Measurements from ENCODE around the gene ME2. TPM values are rescaled to one million over a fixed set of nuclear protein-coding genes. Genes with fewer than 3 reads are reported as not detected.
A peak's percentile ranks its signal among the peaks of the same experiment; 100 is the strongest.

The ME2 gene
- total RNA-seq, 6 experiments from 2014 or later: 12.3 to 32.4 (median 19.5) TPM

DNA sequence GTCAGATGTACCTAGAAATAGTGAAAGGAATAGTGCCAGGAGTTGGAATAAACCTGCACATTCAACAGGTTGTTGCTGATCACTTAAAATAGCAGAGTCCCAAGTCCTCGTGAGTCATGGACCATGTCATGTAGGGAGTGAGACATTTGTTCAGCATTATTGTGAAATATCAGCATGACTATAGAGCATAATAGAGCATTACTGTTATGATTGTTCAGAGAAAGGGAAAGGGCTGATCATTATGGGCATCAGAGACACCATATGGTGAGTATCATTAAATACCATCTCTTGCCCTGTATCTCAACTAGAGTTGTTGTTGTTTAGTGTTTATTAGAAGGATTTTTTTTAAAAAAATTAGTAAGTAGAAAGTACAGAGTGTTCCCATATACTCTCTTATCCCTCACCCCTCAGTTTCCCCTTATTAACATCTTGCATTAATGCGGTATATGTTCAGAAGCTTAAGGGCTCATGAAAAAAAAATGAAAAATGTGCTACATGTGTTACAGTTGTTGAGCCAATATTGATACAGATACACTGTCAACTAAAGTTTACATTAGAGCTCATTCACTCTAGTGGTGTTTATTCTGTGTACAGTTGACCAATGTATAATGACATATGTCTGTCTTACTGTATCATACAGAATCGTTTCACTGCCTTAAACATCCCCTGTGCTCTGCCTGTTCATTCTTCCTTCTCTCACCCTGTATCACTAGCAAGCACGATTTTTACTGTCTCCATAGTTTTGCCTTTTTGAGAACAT is 94.6 kb downstream of the ME2 start:
- WGBS (ENCODE audit: insufficient coverage, low coverage, low lambda C conversion rate, missing lambda C conversion rate): 74% methylated on average over 4 of the region's 4 CpGs
- H3K27me3 ChIP-seq: no peaks in the 10 kb centered on the region
- DNase-seq: peak in 1 of 3 donors; percentile 54
- TF ChIP-seq, protein P1, sequence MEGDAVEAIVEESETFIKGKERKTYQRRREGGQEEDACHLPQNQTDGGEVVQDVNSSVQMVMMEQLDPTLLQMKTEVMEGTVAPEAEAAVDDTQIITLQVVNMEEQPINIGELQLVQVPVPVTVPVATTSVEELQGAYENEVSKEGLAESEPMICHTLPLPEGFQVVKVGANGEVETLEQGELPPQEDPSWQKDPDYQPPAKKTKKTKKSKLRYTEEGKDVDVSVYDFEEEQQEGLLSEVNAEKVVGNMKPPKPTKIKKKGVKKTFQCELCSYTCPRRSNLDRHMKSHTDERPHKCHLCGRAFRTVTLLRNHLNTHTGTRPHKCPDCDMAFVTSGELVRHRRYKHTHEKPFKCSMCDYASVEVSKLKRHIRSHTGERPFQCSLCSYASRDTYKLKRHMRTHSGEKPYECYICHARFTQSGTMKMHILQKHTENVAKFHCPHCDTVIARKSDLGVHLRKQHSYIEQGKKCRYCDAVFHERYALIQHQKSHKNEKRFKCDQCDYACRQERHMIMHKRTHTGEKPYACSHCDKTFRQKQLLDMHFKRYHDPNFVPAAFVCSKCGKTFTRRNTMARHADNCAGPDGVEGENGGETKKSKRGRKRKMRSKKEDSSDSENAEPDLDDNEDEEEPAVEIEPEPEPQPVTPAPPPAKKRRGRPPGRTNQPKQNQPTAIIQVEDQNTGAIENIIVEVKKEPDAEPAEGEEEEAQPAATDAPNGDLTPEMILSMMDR (IDR thresholded peaks at IDR 0.05): no peak
- TF ChIP-seq POLR2A (IDR thresholded peaks at IDR 0.05): no peak
- intact Hi-C loops (cut with DNase I): loop anchor here (10.0 kb wide), 1 partner anchor 51 kb away; no protein-coding TSS in a partner anchor
- no peaks in the 10 kb centered on the region for H3K9me3 ChIP-seq
- ATAC-seq: peak; percentile 78 to 93 (median 91)
- no peak overlapping the region for H3K4me3 ChIP-seq
- H3K27ac ChIP-seq: peak overlapping the region in 1 of 3 donors; percentile 47
- H3K36me3 ChIP-seq: peaks cover 0 to 17% (median 6%) of the 10 kb centered on the region in 4 donors
- H3K4me1 ChIP-seq: peaks cover 0 to 34% (median 15%) of the 10 kb centered on the region in 4 donors

DNA sequence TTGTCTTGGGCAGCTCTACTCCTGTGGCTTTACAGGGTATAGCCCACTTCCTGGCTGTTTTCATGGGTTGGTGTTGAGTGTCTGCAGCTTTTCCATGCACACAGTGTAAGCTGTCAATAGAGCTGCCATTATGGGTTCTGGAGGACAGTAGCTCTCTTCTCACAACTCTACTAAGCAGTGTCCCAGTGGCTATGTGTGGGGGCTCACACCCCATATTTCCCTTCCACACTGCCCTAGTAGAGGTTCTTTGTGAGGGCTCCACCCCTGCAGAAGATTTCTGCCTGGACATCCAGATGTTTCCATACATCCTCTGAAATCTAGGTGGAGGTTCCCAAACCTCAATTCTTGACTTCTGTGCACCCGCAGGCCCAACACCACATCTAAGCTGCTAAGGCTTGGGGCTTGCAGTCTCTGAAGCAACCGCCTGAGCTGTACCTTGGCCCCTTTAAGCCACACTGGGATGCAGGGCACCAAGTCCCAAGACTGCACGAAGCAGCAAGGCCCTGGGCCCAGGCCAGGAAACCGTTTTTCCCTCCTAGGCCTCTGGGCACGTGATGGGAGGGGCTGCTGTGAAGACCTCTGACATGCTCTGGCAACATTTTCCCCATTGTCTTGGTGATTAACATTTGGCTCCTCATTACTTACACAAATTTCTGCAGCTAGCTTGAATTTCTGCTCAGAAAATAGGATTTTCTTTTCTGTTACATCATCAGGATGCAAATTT is 98.3 kb downstream of the ME2 start:
- no peaks in the 10 kb centered on the region for H3K9me3 ChIP-seq
- no peak for DNase-seq
- no peak for ATAC-seq
- peaks cover 0 to 29% (median 6%) of the 10 kb centered on the region in 4 donors for H3K36me3 ChIP-seq
- peaks cover 0 to 11% (median 4%) of the 10 kb centered on the region in 4 donors for H3K4me1 ChIP-seq
- no peak overlapping the region for H3K27ac ChIP-seq
- no peaks in the 10 kb centered on the region for H3K27me3 ChIP-seq
- intact Hi-C loops (cut with DNase I): loop anchor here (10.0 kb wide), 1 partner anchor 48 kb away; no protein-coding TSS in a partner anchor
- TF ChIP-seq POLR2A (IDR thresholded peaks at IDR 0.05): no peak
- TF ChIP-seq, protein P1 (IDR thresholded peaks at IDR 0.05): no peak
- WGBS (ENCODE audit: insufficient coverage, low coverage, low lambda C conversion rate, missing lambda C conversion rate): no CpG with 5 or more reads among the region's 5 CpGs
- no peak overlapping the region for H3K4me3 ChIP-seq

DNA sequence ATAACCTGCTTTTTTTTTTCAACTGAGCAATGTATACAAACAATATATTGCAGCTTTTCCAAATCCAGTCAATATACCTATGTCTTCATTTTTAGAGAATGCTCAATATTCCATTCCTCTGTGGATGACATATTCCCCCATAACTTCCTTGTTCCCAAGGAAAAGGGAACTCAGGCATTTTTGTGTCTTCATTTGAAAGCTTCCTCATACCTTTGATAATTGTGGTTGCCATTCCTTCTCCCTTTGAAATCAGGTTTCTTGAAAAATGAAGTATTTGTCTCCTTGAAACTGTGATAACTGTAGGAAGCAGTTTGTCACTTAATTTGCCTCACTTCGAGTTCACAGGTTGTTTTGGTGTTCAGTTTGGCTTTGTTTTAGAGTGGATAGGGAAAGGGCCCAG is 102.5 kb downstream of the ME2 start:
- Histone ChIP-seq H3K4me3 (no peak overlapping the region), H3K4me1 (no peaks in the 10 kb centered on the region), H3K27me3 (no peaks in the 10 kb centered on the region), H3K27ac (no peak overlapping the region), H3K36me3 (peaks cover 0 to 25% (median 2%) of the 10 kb centered on the region in 4 donors), H3K9me3 (no peaks in the 10 kb centered on the region)
- intact Hi-C loops (cut with DNase I): no loop called here
- WGBS (ENCODE audit: insufficient coverage, low coverage, low lambda C conversion rate, missing lambda C conversion rate): 69% methylated on average over 1 of the region's 1 CpG
- ATAC-seq (no peak), DNase-seq (no peak)
- TF ChIP-seq, protein P1 (IDR thresholded peaks at IDR 0.05): no peak
- TF ChIP-seq POLR2A (IDR thresholded peaks at IDR 0.05): no peak

DNA sequence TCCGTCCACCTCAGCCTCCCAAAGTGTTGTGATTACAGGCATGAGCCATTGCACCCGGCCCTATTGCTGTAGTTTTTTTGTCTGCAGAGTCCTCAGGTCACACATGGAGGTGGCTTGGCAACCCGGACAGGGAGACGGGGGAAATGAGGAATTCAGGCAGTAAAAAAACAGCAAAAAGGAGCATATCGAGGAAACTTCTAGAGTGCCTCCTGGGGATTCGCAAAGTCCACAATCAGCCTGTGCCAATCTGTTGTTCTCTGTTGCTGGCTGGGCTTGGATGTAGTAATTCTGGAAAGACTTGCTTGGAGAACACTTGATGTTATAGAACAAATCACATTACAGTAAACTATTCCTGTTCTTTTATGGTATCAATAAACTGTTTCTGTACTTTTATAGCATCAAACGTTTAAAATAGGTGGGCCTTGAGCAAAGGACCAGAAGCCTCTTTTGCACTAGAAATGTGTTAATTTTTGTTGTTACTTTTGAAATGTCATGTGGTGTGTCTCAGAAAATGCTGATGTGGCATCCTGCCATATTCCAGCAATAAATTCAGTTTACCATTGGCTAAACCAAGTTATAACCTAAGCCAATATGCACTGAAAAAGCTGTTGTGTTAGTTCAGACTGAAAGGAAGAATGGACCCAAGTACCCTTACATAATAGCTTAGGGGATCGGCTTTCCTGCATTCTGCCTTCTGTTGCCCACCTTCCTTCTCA is 103.3 kb downstream of the ME2 start:
- DNase-seq: no peak
- H3K27me3 ChIP-seq: no peaks in the 10 kb centered on the region
- ATAC-seq: no peak
- no peak overlapping the region for H3K4me3 ChIP-seq
- H3K27ac ChIP-seq: no peak overlapping the region
- TF ChIP-seq, protein P1 (IDR thresholded peaks at IDR 0.05): no peak
- TF ChIP-seq POLR2A (IDR thresholded peaks at IDR 0.05): no peak
- H3K4me1 ChIP-seq: no peaks in the 10 kb centered on the region
- intact Hi-C loops (cut with DNase I): no loop called here
- no peaks in the 10 kb centered on the region for H3K9me3 ChIP-seq
- 85% methylated on average over 5 of the region's 8 CpGs for WGBS (ENCODE audit: insufficient coverage, low coverage, low lambda C conversion rate, missing lambda C conversion rate)
- peaks cover 0 to 26% (median 1%) of the 10 kb centered on the region in 4 donors for H3K36me3 ChIP-seq
